NB4 (cell line): ENCODE measurements around the gene USP48.

Source experiments
- DNase-seq: peaks from one replicate; pipeline ENCODE4 v3.0.0; 2010; ENCODE audit warnings: low read depth
- H3K4me3 ChIP-seq: one replicate; pipeline ENCODE4 v1.5.1; 2011; ENCODE audit warnings: mild to moderate bottlenecking, low read depth, low read length, moderate library complexity
- CTCF ChIP-seq: IDR thresholded peaks from one replicate; pipeline ENCODE4 v1.5.1; 2012; ENCODE audit warnings: low read depth, low read length
- MYC ChIP-seq: IDR thresholded peaks from 2 replicates; pipeline ENCODE4 v1.6.1; 2011; ENCODE audit warnings: low read depth, low read length
- POLR2A ChIP-seq: IDR thresholded peaks from 2 replicates; pipeline ENCODE4 v1.6.1; 2011; ENCODE audit warnings: mild to moderate bottlenecking; ENCODE audit not compliant: insufficient read length; ENCODE audit errors: extremely low read depth
- TF ChIP-seq, protein P1 (sequence below): IDR thresholded peaks from 2 replicates; pipeline ENCODE4 v1.6.1; 2011; ENCODE audit warnings: low read depth, low read length

Gene USP48

DNA sequence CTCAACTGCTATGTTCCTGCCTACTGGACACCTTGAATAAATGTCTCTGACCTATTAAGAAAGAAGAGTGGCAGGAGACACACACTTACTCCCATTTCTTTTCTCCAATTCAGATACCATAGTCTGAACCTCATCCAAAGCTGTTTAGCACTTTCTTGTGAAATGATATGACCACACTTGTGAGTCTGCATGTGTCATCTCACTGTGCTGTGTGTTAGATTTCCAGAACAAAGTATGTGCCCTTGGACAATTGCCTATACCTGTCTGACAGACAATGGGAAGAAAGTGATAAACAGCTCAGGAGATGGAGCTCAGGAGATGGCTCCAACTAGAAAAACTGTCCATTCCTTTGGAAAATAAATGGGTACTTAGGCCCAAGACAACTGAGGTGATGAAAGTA, 48.4 kb downstream of the USP48 start:
- no peak for DNase-seq
- no peak for TF ChIP-seq CTCF
- TF ChIP-seq, protein P1, sequence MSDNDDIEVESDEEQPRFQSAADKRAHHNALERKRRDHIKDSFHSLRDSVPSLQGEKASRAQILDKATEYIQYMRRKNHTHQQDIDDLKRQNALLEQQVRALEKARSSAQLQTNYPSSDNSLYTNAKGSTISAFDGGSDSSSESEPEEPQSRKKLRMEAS = no peak
- no peak for TF ChIP-seq POLR2A
- no peak overlapping the region for H3K4me3 ChIP-seq

DNA sequence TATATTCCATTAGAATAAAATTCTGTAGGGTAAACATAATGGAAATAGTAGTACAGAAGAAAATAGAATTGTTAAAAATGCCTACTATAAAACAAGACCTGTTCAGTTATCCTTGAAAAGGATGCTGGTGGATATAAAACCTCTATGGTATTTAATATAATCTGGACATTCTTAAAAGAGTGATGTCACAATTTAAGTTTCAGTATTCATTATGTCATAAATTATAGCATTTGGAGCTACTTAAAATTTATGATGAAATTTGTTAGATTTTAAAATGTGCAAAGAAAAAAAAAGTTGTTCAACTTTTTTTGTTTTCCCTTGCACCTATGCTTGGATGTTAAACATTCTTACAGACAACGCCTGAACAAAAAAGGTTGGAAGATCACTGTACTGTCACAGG, 50.3 kb downstream of the USP48 start:
- DNase-seq = no peak
- TF ChIP-seq MYC (no peak), CTCF (no peak), POLR2A (no peak)
- TF ChIP-seq, protein P1 = no peak

GRCh38 chr1:21725748-21726392, 57.1 kb downstream of the USP48 start:
- no peak for TF ChIP-seq POLR2A
- TF ChIP-seq, protein P1 = no peak
- no peak for TF ChIP-seq MYC
- TF ChIP-seq CTCF = no peak
- no peak overlapping the region for H3K4me3 ChIP-seq
- no peak for DNase-seq

More for the DNA sequence above, 50.3 kb downstream of the USP48 start:
- H3K4me3 ChIP-seq = no peak overlapping the region

GRCh38 chr1:21724570-21724969, 58.4 kb downstream of the USP48 start:
- no peak for DNase-seq
- H3K4me3 ChIP-seq = no peak overlapping the region
- TF ChIP-seq, protein P1 = no peak
- TF ChIP-seq MYC (no peak), POLR2A (no peak), CTCF (no peak)

DNA sequence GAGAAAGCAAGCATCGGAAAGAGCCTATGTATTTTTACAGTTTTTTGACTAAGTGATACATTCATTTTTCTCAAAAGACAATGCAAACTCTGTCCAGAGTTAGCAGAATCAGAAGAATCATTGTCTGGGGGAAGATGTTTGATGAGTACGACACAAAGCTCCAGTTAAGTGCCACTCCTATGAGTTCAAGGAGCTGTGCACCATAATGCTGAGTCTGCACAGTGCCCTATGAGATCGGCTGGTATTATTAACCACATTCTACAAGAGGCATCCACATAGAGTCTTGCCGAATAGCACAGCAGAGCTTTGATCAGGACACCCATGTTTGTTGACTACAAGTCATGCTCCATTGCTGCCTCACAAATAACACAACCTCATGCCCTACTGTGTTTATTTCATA, 58.9 kb downstream of the USP48 start:
- no peak for DNase-seq
- TF ChIP-seq MYC (no peak), POLR2A (no peak), CTCF (no peak)
- TF ChIP-seq, protein P1 = no peak
- no peak overlapping the region for H3K4me3 ChIP-seq
